Spleen (tissue), 11 donors: Measurements from ENCODE around the gene RAB3D. TPM values are rescaled to one million over a fixed set of nuclear protein-coding genes. Genes with fewer than 3 reads are reported as not detected.

ENCODE experiments used
- DNase-seq: peaks from one replicate; pipeline ENCODE4 v3.0.0-alpha.2; 2020
- H3K27ac ChIP-seq, 8 donors: fragments of 200-600 bp; sonication (generic) in 7 of 8; 1 replicate in 4 of 8; 2 replicates in 4 of 8; pipeline versions ENCODE4 v1.5.0 to v1.8.0; 2016 to 2021; ENCODE audit warnings: inconsistent platforms in 4 of 8, mild to moderate bottlenecking in 4 of 8, moderate library complexity in 1 of 8
- H3K27me3 ChIP-seq, 7 donors: fragments of 200-600 bp; sonication (generic) in 6 of 7; replicated peaks in 1 of 7; 1 replicate in 4 of 7; 2 replicates in 3 of 7; pipeline versions ENCODE4 v1.5.0 to v1.8.0; 2016 to 2021; ENCODE audit warnings: inconsistent platforms in 3 of 7, mild to moderate bottlenecking in 1 of 7
- H3K36me3 ChIP-seq, 6 donors: fragments of 200-600 bp; sonication (generic) in 5 of 6; 1 replicate in 4 of 6; 2 replicates in 2 of 6; pipeline versions ENCODE4 v1.5.0 to v1.8.0; 2016 to 2021; ENCODE audit warnings: inconsistent platforms in 2 of 6
- H3K4me1 ChIP-seq, 6 donors: fragments of 200-600 bp; sonication (generic) in 5 of 6; 1 replicate in 3 of 6; 2 replicates in 3 of 6; pipeline versions ENCODE4 v1.5.0 to v1.8.0; 2016 to 2021; ENCODE audit warnings: inconsistent platforms in 3 of 6
- H3K4me3 ChIP-seq, 8 donors: fragments of 200-600 bp; sonication (generic) in 7 of 8; 1 replicate in 4 of 8; 2 replicates in 4 of 8; pipeline versions ENCODE4 v1.5.0 to v1.8.0; 2016 to 2021; ENCODE audit warnings: inconsistent platforms in 4 of 8, mild to moderate bottlenecking in 4 of 8, moderate library complexity in 2 of 8
- H3K9me3 ChIP-seq, 8 donors: fragments of 200-600 bp; sonication (generic) in 7 of 8; 1 replicate in 4 of 8; 2 replicates in 4 of 8; pipeline versions ENCODE4 v1.5.0 to v1.8.0; 2016 to 2021; ENCODE audit warnings: inconsistent platforms in 4 of 8
- CTCF ChIP-seq, 11 experiments: fragments of 200-600 bp in 7 of 11; fragments of 450-650 bp in 4 of 11; sonication (generic) in 4 of 11; IDR thresholded peaks in 8 of 11; conservative IDR thresholded peaks in 3 of 11; 1 replicate in 7 of 11; 2 replicates in 4 of 11; pipeline versions ENCODE4 v1.4.0 to v1.8.0; 2016 to 2021; ENCODE audit warnings: antibody characterized with exemption in 11 of 11, inconsistent platforms in 4 of 11, mild to moderate bottlenecking in 1 of 11
- POLR2A ChIP-seq, 3 donors: fragments of 450-650 bp; IDR thresholded peaks; one replicate each; pipeline ENCODE4 v1.5.1; 2017; ENCODE audit warnings: antibody characterized with exemption in 3 of 3, mild to moderate bottlenecking in 1 of 3
- POLR2AphosphoS5 ChIP-seq, 3 donors: sonication (generic); formaldehyde crosslinking; IDR thresholded peaks; one replicate each; pipeline ENCODE4 v1.5.1; 2017; ENCODE audit warnings: antibody characterized with exemption in 3 of 3
- WGBS, 5 donors: extraction: QIAGEN DNeasy Blood & Tissue Kit in 3 of 5; methylation state at CpG; one replicate each; pipeline versions ENCODE4 v1.1.5 to v1.1.7; 2013 to 2018; 5-methylcytosine and 5-hydroxymethylcytosine counted together
- intact Hi-C: fragments of 100-400 bp; cut with DNase I; formaldehyde crosslinking; loops from one replicate; pipeline ENCODE4 v1.15.0; 2023; ENCODE audit warnings: low total_unique reads
- polyA plus RNA-seq, 3 donors: library from polyadenylated mRNA; stranded (reverse); fragments of 200-250 nt; gene quantifications; one replicate each; pipeline ENCODE4 v1.2.1, GENCODE V29; 2013
- total RNA-seq, 7 donors: library from RNA; depleted of rRNA in 3 of 7; stranded (reverse); fragments of >200 nt in 3 of 7; fragmentation: NEBNext Ultra II Directional in 4 of 7; extraction: Animal tissue kit (Norgen Biotek cat#: 25700) in 4 of 7; gene quantifications; one replicate each; pipeline versions ENCODE4 v1.1.0 to v1.2.1, GENCODE V29; 2016 to 2021
- donor health status: healthy with polysubstance abuse.
- donor health status: DM: no; HTN: no; CAD: no; lungs with moderate emphysema.
- donor health status: DM: no; HTN: no; CAD: no.
- donor health status: Bipolar disorder and iron deficiency.
- donor health status: healthy.
- donor health status: DM: no; HTN: no; CAD: no.
- donor health status: DM: yes; HTN: yes; CAD: no.

Gene RAB3D
- total and polyA plus RNA-seq, 10 donors = 2.5 to 51.3 (median 33.5) TPM

- 26 to 40% (median 34%) methylated on average over 5 of the region's 5 CpGs for whole genome bisulfite sequencing, 5 donors
- DNase-seq = no peak
Observed at GRCh38 chr19:11279505-11280236, 59.8 kb downstream of the RAB3D start.

GRCh38 chr19:11278670-11279069 is 60.8 kb downstream of the RAB3D start:
- H3K4me1 ChIP-seq = peaks cover 4 to 16% (median 8%) of the 10 kb centered on the region in 6 donors
- H3K27ac ChIP-seq = no peak overlapping the region
- peaks cover 0 to 6% (median 0%) of the 10 kb centered on the region in 8 donors for H3K9me3 ChIP-seq
- 38 to 54% (median 43%) methylated on average over 6 of the region's 6 CpGs for WGBS, 5 donors
- TF ChIP-seq POLR2AphosphoS5 (IDR thresholded peaks at IDR 0.05) = no peak
- intact Hi-C loops = no loop called here
- no peaks in the 10 kb centered on the region for H3K36me3 ChIP-seq
- no peak overlapping the region for H3K4me3 ChIP-seq
- no peak for DNase-seq
- H3K27me3 ChIP-seq = peaks cover 0 to 71% (median 0%) of the 10 kb centered on the region in 7 donors

More at GRCh38 chr19:11279505-11280236, 59.8 kb downstream of the RAB3D start:
- no peaks in the 10 kb centered on the region for H3K36me3 ChIP-seq
- peak in 1 of 3 donors; percentile 21 for TF ChIP-seq POLR2AphosphoS5 (IDR thresholded peaks at IDR 0.05)
- TF ChIP-seq CTCF (IDR thresholded peaks at IDR 0.05 in 8 of 11, conservative IDR thresholded peaks at IDR 0.05 in 3 of 11) = no peak
- no peak overlapping the region for H3K4me3 ChIP-seq
- H3K27me3 ChIP-seq = peaks cover 0 to 71% (median 0%) of the 10 kb centered on the region in 7 donors
- no peak overlapping the region for H3K27ac ChIP-seq
- peaks cover 0 to 6% (median 0%) of the 10 kb centered on the region in 8 donors for H3K9me3 ChIP-seq
- intact Hi-C loops = no loop called here
- peaks cover 4 to 16% (median 8%) of the 10 kb centered on the region in 6 donors for H3K4me1 ChIP-seq

GRCh38 chr19:11274533-11275086 is 64.8 kb downstream of the RAB3D start:
- no peak overlapping the region for H3K27ac ChIP-seq
- H3K9me3 ChIP-seq = peaks cover 0 to 6% (median 0%) of the 10 kb centered on the region in 8 donors
- intact Hi-C loops = no loop called here
- no peak overlapping the region for H3K4me3 ChIP-seq
- 69 to 74% (median 69%) methylated on average over 4 of the region's 4 CpGs for WGBS, 5 donors
- H3K27me3 ChIP-seq = peaks cover 0 to 44% (median 0%) of the 10 kb centered on the region in 7 donors
- no peak for DNase-seq
- peaks cover under 1 to 19% (median 5%) of the 10 kb centered on the region in 6 donors for H3K4me1 ChIP-seq
- no peaks in the 10 kb centered on the region for H3K36me3 ChIP-seq
- TF ChIP-seq CTCF (IDR thresholded peaks at IDR 0.05 in 8 of 11, conservative IDR thresholded peaks at IDR 0.05 in 3 of 11) (no peak), POLR2AphosphoS5 (IDR thresholded peaks at IDR 0.05) (no peak), POLR2A (IDR thresholded peaks at IDR 0.05) (no peak)

GRCh38 chr19:11273989-11274388 is 65.5 kb downstream of the RAB3D start:
- TF ChIP-seq POLR2AphosphoS5 (IDR thresholded peaks at IDR 0.05) (no peak), POLR2A (IDR thresholded peaks at IDR 0.05) (no peak), CTCF (IDR thresholded peaks at IDR 0.05 in 8 of 11, conservative IDR thresholded peaks at IDR 0.05 in 3 of 11) (no peak)
- Histone ChIP-seq H3K4me1 (peaks cover 0 to 21% (median 5%) of the 10 kb centered on the region in 6 donors), H3K9me3 (peaks cover 0 to 2% (median 0%) of the 10 kb centered on the region in 8 donors), H3K4me3 (no peak overlapping the region), H3K27ac (no peak overlapping the region), H3K27me3 (peaks cover 0 to 42% (median 0%) of the 10 kb centered on the region in 7 donors), H3K36me3 (no peaks in the 10 kb centered on the region)
- DNase-seq = no peak
- 71 to 90% (median 79%) methylated on average over 5 of the region's 5 CpGs for WGBS, 5 donors
- intact Hi-C loops = no loop called here
